NCI-H226 (cell line): ENCODE data around the gene COL6A3.

Source experiments
- DNase-seq: peaks from one replicate; pipeline ENCODE4 v3.0.0-alpha.2; 2015

COL6A3 gene

GRCh38 chr2:237345891-237346640, 67.9 kb downstream of the COL6A3 start:
- DNase-seq = no peak

- DNase-seq = no peak
Observed at GRCh38 chr2:237345411-237345810, 68.6 kb downstream of the COL6A3 start.

- DNase-seq = no peak
Observed at GRCh38 chr2:237344942-237345341, 69.0 kb downstream of the COL6A3 start.

GRCh38 chr2:237343993-237344392, 70.0 kb downstream of the COL6A3 start:
- no peak for DNase-seq

GRCh38 chr2:237341872-237342271, 72.1 kb downstream of the COL6A3 start:
- no peak for DNase-seq

GRCh38 chr2:237337586-237337985, 76.4 kb downstream of the COL6A3 start:
- DNase-seq = no peak

- no peak for DNase-seq
Observed at GRCh38 chr2:237336131-237336530, 77.8 kb downstream of the COL6A3 start.

GRCh38 chr2:237333748-237334147, 80.2 kb downstream of the COL6A3 start:
- DNase-seq = no peak

GRCh38 chr2:237330541-237330940, 83.4 kb downstream of the COL6A3 start:
- DNase-seq = no peak

- DNase-seq = no peak
Observed at GRCh38 chr2:237327175-237327950, 86.6 kb downstream of the COL6A3 start.

- DNase-seq = no peak
Observed at GRCh38 chr2:237326266-237327171, 87.4 kb downstream of the COL6A3 start.

GRCh38 chr2:237324837-237325236, 89.1 kb downstream of the COL6A3 start:
- DNase-seq = no peak

- DNase-seq = no peak
Observed at GRCh38 chr2:237324405-237324831, 89.5 kb downstream of the COL6A3 start.

- no peak for DNase-seq
Observed at GRCh38 chr2:237323656-237324055, 90.3 kb downstream of the COL6A3 start.

- DNase-seq = no peak
Observed at GRCh38 chr2:237322564-237322963, 91.4 kb downstream of the COL6A3 start.

GRCh38 chr2:237321746-237322145, 92.2 kb downstream of the COL6A3 start:
- DNase-seq = no peak

- DNase-seq = no peak
Observed at GRCh38 chr2:237320801-237321560, 93.0 kb downstream of the COL6A3 start.

- no peak for DNase-seq
Observed at GRCh38 chr2:237319887-237320286, 94.1 kb downstream of the COL6A3 start.

- DNase-seq = no peak
Observed at GRCh38 chr2:237319086-237319820, 94.7 kb downstream of the COL6A3 start.

GRCh38 chr2:237316339-237316738, 97.6 kb downstream of the COL6A3 start:
- no peak for DNase-seq

- DNase-seq = no peak
Observed at GRCh38 chr2:237315829-237316225, 98.1 kb downstream of the COL6A3 start.
